IPS-NIHi7 (cell line): ENCODE measurements around the gene POU2F1.

Source experiments
- DNase-seq: peaks from one replicate; pipeline ENCODE4 v3.0.0; 2012; ENCODE audit warnings: mixed read lengths; ENCODE audit errors: extremely low spot score

POU2F1 gene

DNA sequence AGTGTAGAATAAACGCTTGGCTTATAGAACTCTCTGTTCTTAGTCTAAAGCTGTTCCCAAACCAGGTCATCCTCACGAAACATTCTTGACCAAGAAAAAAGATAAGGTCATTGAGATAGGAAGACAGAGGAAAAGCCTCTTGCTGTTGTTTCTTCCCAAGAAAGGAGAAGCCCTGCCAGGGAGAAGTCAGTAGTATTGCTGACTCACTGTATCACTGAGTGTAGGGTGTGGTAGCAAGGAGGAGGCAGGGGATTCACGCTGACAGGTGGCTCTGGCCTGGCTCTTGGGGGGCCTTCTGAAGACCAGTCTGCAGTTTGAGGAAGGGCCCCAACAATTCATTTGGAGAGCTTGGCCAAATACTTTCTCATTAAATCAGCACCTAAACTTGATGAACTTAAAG lies 199.8 kb downstream of the POU2F1 start:
- DNase-seq, result no peak

DNA sequence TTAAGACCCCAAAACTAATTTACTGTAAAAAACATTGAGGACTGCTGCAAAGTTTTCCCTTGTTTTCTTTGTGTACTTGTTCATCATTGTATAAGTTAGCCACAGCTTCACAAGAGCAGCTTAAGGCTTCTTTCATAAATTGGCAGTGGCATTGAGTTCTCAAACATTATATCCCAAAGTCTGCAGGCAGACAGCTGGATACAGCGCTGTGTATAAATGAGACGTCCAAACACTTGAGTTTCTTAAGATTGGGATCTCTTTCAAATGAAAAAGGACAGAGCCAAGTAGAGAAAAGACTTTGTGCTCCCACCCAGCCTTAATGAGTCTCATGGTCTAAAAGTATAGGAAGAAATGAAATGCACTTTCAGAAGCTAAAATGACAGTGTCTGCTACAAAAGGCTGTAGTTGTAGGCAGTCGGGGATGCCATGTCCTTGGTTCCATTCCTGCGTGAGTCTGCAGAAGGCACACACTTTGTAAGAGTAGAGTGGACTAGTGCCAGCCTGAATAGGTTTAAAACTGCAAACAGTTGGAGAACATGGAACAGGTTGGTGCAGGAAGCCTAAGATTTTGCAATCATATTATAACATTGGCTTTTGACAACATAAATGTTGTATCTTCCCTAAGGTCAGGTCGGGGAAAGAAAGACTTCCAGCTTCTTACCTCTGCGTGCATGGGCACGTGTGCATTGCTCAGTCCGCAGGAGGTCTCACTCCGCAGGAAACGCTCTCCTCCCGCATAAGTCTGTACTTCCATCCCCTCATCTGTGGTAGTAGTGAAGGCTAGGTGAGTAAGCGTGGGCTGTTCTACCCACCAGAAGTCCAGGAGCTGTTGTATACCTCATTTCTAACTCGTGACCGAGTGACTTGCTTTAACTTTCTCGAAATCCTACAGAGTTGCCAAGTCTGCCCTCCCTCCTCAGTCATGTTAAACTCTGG lies 203.3 kb downstream of the POU2F1 start:
- no peak for DNase-seq

DNA sequence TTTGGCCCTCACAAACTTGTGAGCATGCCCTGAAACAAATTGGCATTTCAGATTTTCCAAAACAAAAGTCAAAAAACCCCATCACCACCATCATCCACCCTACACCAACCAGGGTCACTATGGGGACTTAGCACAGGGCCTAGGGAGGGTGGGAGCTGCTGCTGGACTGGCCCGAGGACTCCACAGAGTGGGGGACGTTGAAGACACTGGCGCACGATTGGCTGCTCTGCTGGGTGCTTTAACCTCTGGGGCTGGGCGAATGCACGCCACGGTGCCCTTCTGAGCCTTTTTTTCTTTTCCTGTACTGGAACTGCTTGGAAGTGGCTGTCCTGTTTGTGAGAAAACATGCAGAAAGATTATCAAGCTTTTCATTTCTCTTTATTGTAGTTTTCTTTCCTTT lies 204.8 kb downstream of the POU2F1 start:
- DNase-seq, result peak; percentile 30

DNA sequence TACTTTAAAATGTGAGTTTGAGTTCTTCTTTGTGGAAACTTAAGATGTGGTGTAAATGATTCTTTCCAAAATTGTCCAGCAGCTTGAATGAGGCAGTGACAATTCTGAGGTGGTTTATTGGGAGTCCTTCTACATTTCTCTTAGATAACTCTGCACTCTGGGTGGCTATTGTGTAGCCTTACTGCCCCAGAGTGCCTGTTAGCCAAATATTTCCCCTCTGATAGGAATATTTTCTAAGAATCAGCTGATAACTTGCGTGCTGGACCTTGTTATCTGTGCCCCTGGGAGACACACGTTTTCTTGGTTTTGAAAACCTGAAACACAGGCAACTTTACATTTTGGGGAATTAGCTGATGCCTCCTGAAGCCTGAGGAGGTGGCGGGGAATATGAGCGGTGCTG lies 206.0 kb downstream of the POU2F1 start:
- no peak for DNase-seq

DNA sequence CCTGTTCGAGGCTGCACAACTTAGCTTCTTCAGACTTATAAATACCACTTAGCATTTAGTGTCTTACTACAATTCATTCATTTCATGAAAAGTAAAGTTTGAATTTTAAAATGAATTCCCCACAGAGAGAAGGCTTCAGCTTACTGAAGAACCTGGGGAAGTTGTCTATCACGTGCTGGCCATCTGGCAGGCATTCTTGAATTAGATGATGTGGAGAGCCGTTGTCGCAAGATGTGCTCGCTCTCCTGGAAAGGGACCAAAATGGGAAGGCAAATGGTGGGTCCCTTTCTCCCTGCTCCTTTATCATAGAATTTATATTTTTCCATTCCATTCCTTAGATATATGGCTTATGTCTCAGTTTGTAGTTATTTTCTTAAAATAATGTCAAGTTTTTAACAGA lies 207.2 kb downstream of the POU2F1 start:
- no peak for DNase-seq

DNA sequence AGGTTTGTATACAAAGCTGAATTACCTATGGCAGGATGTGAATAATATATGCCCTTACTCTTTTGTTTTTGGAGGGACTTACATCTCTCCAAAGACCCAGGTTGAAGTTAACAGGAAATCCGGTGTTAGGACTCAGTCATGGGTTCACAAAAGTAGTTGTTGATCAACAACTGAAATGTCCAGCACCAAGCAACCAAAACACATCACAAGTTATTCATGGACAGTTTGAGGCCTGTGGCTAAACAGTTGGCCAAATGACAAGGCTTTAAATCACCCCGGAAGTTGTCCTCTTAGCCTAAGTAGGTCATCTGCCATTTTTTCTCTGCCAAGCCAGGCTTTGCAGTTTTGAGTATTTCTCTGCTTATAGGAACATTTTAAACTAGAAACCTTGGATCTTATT lies 207.7 kb downstream of the POU2F1 start:
- no peak for DNase-seq

DNA sequence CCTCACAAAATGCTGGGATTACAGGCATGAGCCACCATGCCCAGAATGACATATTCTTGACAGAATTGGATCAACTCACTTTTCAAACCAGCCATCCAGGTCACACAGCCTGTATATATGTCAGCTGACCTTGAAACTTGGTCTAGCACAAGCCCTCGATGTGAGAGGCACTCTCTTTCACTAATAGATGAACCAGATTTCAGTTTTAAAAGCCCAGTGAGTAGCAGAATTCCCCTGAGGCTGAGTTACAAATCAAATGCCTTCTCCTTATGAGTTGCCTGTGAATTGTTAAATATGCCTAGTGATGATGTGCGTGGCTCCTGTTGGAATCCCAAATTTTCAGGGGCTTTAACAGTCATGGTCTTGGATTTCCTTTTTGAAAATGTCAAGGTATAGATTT lies 208.9 kb downstream of the POU2F1 start:
- DNase-seq, result no peak

DNA sequence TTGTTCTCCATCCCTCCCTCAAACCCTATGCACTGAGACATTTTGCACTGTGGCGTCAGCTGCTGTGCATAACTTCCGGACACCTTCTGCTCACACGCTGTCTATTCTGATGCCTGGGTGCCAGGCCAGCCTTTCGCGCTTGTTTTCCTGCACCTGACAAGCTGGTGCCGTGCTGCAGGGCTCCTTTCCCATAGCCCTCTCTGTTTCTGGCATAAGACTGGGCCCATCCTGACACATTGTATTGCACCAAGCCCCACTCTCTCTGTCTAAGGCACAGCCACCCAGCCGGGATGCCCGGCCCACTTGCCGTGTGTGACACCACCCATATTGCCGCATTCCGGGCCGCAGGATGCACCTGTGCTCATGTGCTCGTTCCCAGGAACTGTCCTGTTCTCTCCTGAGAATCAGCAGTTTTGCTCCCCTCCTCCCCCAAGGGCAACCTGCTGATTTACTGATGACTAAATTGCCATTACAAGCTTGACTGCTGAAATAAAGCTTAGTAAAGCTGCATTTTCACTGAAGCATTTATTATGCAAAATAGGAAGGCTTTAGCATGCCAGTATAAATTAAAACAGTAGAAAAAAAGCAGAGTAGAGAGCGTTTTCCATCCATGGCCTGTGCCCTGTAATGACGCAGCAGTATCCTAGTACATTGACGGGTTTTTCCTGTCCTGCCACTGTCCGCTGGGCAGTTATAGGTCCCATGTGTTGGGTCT lies 209.6 kb downstream of the POU2F1 start:
- DNase-seq, result peak; percentile 43

DNA sequence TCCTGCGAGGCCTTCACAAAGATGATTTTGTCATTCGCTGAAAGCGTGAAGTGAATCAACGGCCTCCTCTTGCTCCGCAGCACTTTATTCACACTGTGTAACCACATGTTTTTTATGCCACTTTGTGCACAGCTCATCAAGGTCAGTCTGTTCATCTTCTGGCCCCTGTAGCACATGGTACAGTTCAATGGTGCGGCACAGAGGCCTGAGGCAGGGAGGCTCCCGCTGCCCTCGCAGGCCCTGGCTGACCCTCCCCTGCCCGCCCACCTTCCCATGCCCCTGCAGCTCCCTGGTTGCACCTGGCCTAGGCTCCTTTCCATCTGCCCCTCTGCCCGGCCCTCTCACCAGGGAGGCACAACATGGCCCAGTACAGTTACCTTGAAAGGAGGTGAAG lies 210.2 kb downstream of the POU2F1 start:
- DNase-seq, result no peak

DNA sequence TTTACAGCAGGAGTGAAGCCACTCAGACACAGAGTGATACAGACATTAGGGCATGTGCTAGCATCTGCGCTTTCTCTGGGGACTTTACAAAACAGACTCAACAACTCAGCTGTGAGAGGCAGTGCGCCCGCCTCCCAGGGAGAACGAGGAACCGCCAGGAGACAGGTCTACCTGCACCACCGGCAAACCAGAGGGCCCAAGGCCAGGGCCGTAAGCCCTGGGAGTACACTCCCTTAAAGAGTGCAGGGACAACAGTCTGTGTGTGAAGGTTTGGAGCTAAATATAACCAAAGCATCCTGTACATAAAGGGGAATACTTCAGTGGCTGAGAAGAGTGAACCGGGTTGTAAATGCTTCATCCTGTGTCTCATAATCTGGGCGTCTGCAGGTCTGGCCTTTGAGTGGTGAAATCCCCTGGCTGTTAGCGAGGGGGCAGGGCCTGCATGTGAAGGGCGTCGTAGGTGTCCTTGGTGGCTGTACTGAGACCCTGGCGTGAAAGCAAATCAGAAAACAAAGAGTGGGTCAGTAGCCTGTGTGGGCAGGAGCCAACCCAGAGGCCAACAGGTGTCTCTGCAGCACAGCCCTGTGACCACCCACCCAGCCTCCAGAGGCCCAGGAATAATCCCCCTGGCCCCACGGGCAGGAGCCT lies 210.7 kb downstream of the POU2F1 start:
- DNase-seq, result no peak

DNA sequence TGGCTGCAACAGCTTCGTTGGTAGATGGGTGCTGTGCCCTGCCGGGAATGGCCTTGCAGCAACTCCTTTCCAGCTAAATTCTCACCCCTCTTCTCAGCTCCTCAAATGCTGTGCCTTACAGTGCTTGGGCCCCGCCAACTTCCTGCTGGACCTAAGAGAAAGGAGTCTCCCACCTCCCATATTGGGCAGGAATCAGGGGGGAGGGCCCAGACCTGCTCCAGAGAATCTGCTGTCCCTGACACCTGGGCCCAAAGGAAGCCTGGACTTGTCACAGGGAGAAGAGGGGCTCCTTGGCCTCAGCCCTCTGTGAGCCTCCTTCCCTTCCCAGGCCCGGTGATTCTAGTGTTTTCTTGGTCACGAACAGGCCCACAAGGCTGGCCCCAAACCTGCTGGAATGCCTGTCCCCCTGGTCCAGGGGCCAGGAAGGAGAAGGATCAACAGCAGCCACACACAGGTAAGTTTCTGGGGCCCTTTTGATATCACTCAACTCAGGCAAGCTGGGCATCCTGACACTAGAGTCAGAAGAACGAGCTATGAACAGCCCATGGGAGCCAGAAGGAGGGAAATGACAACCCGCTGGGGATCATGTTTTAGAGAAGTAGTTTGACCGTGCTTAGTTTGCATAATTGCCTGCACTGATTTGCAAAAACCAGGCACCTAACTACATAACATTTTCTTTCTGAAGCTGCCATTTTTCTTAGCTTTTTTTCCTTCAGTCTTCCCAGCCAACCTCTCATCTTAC lies 211.4 kb downstream of the POU2F1 start:
- no peak for DNase-seq

DNA sequence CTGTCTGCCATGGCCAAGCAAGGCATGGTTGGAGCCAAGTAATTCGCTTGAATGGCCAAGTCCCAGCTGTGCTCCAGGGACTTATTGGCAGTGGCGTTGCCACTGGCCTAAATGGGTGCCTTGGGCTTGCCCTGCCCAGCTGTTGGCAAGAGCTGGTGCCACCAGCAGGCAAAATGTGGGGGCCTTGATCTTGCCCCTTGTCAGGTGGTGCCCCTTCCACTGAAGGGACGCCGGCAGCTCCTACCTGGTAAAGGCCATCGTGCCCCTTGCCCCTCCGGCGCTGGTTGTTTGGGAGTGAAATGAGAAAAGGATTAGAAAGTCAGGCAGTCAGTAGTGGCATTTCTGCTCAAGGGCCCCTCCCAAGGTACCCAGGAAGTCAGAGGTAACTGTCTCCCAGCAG lies 212.1 kb downstream of the POU2F1 start:
- no peak for DNase-seq

DNA sequence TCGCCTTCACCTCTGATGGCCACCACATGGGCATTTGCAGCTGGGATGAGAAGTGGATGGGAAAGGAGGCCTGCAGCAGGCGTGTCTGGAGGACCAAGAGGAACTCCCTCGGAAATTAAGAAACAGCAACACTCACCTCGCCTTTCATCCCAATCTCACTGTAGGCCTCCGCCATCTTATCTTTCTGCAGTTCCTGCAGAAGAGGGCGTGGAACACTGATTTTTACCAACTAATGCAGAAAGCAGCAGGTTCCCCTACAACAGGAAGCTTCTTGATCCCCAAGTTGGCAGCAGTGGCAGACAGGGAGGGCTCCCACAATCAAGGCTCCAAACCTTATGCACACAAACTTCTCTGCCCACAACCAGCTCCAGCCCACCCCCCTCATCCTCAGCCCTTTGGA lies 213.2 kb downstream of the POU2F1 start:
- no peak for DNase-seq

DNA sequence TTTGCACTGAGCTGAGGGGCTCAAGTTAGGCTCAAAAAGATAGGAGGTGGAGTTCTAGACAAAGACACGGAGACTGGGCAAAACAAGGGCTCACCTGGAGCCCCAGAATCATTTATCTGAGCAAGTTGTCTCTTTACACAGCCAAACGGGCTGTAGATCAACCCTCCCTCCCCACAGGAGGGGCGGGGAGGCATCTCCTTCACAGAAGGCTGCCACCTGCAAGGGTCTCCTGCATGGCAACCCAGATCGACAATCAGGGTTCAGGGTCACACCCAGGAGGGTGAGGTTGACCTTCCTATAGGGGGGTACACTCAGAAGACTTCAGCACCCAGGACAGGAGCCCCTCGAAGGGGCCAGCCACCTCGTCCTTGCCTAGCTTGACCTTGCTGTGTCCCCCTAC lies 213.6 kb downstream of the POU2F1 start:
- no peak for DNase-seq

DNA sequence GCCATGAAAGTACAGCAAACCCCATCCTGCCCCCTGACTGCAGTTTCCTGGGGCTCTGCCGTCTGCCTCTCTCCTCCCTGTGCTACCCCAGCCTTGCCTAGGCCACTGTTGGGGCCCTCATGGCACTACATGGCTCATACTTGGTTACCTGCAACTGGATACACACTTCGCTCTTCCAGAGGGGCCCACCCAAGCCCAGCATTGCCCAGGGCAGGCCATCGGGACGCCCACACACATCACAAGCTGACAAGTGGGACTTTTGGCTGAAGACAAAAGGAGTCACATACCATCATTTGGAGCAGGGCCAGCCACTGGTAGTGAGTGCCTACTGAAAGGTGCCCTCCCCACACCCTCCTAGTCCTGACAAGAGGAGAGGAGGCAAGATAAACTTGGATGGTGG lies 214.8 kb downstream of the POU2F1 start:
- no peak for DNase-seq

DNA sequence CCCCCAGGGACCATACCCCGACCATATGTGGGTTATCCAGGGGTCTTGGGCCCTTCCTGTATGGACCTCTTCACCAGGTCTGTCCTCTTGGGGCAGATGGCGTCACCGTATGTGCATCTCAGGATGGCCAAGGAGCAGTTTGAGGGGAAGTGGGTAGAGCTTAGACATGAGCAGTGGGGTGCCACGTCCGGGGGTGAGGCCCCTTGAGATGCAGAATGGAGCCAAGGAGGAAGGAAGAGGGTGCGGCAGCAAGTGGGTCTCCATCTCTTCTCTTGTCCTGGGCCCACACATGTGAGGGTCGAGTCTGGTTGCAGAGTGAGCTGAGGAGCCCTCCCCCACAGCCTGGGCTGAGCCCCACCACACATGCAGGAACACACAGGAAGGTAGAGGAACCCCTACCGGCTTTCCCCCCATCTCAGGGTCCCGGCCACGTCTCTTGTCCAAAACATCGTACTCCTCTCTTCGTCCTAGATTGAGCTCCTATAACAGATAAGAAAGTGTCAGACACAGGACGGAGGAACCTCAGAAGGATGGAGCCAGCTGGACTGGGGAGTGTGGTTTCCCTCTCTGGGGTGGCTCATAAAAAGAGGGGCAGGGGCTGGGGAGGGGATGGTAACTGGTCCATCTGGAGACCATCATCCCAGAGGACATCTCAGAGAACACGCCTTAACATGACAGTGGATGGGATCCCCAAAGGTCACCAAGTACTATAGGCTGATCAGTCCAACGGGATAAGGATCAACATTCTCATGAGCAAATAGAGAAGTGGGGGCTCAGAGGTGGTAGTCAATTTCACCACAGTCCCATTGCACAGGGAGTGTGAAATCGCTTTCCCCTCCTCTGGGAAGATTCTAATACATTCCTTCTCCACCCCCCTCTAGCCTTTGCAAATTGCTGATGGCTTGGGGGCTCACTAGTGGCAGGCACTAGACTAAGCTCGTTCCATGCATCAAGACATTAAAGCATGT lies 217.8 kb downstream of the POU2F1 start:
- DNase-seq, result no peak

DNA sequence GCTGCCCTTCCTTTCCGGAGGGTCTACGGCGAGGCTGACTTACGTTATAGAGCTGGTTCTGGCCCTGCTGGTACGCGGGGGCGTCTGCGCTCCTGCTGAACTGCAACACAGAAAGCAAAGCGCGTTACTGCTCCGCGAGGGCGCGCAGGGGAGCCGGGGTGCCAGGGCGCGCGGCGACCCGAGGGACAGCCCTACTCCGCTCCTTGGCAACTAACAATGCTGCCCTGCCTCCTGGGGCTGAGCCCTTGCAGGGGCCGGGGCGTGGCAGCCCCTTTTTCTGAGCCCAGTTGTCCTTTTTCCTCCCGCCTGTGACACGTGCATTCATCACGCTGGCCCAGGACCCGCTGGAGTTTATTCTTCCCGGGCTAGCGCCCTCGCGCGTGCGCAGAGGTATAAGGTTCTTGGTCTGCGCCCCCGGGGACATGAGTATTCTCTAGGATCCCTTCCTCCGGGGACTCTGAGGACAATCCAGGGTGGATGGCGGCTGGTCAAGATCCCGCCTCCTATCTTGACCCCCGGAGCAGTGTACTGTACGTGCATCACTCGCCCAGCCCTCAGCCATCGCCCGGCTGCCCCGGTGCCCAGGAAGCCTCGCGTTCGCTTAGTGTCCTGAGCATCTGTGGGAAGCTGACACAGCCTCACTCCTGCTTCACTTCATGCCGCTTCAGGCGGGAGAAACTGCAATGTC lies 218.8 kb downstream of the POU2F1 start:
- peak; percentile 80 for DNase-seq

DNA sequence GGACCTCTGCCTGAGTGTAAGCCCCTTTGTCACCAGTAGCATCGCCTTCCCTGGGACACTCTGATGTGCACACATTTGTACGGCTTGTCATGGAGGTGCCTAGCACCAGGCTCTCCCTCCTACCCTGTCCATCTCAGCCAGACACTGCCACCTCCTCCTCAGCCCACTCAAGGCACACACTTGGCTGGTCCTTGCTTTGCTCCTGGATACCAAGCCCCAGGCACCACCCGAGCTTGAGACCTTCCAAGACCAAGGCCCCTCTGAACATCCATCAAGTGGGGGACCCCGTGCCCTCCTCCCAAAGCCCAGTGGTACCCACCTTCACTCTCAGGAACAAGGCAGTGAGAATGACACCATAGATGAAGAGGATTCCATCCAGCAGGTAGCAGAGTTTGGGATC lies 219.7 kb downstream of the POU2F1 start:
- no peak for DNase-seq

DNA sequence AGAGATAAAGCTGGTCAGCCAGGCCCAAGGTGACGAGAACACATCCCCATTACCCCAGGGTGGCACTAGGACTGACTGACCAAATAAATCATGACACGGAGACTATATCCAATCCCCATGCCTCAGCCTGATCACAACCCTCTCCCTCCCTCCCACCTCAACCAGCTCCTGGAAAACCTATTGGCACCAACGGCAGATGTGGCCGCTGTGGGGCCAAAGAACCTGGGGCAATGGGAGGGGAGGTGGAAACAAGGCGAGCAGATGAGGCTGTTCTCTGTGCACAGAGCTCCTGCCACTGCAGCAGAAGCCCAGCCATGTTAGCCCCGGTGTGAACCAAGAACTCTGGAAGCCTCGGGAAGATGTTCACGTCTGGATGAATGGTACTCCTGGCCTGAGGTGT lies 220.1 kb downstream of the POU2F1 start:
- DNase-seq, result no peak

DNA sequence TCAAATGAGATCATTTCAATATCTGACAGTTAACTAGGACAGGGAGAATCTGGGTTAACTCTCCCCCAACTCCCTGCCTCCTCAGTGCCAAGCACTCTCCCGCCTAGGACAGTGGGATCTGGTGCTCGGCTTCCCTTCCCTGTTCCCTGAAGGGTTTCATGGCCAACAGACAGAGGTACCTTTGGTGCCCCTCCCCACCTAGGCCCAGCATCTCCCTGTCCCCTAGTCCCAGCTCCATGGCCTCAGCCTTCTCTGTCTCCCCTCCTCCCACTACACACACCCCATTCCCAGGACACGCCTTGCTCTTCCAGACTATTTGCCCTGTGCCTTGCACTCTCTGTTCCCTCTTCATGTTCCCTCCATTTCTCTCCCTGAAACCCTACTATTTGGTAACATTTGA lies 220.5 kb downstream of the POU2F1 start:
- DNase-seq, result no peak
